CD4-positive, alpha-beta T cell treated with Interleukin-12 subunit alpha and Interleukin-12 subunit beta, for 1 hour (primary cell): ENCODE results near the gene PGAP6.
A peak's percentile ranks its signal among the peaks of the same experiment; 100 is the strongest.

ENCODE experiments used
- DNase-seq: peaks from one replicate; pipeline ENCODE4 v3.0.0-alpha.2; 2020

The PGAP6 gene

GRCh38 chr16:324451-325334 lies 57.1 kb downstream of the PGAP6 start:
- peak; percentile 81 for DNase-seq

DNA sequence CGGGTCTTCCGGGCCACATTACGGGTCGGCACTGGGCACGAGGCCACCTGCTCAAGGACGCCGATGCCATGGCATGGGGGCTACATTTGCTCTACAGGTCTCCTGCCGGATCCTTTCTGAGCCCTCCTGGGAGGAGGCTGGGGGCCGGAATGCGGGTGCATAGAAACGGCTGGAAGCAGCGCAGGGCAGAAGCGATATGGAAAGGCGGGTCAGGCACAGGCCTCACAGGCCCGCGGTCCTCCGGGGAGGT lies 57.7 kb downstream of the PGAP6 start:
- DNase-seq, result no peak

- no peak for DNase-seq
These were observed 59.2 kb downstream of the PGAP6 start for GRCh38 chr16:322476-323143.

GRCh38 chr16:321532-321931 lies 60.2 kb downstream of the PGAP6 start:
- DNase-seq, result no peak
